Keratinocyte (primary cell): ENCODE measurements around the gene APOM.

Source experiments
- CTCF ChIP-seq, 3 experiments: IDR thresholded peaks in 1 of 3; conservative IDR thresholded peaks in 1 of 3; optimal IDR thresholded peaks in 1 of 3; 2 replicates in 2 of 3; 3 replicates in 1 of 3; pipeline versions ENCODE3 to v1.5.1; 2011; ENCODE audit warnings: low read length in 3 of 3, mild to moderate bottlenecking in 3 of 3, moderate library complexity in 2 of 3, control low read depth in 1 of 3, inconsistent platforms in 1 of 3; ENCODE audit not compliant: insufficient read depth in 2 of 3; ENCODE audit errors: extremely low read depth in 1 of 3
- EZH2 ChIP-seq: IDR thresholded peaks from one replicate; pipeline ENCODE4 v1.6.1; 2012; ENCODE audit warnings: inconsistent platforms, mild to moderate bottlenecking, low read length, moderate library complexity

- TF ChIP-seq CTCF (optimal IDR thresholded peaks at IDR 0.05 in 1 of 3, IDR thresholded peaks at IDR 0.05 in 1 of 3, conservative IDR thresholded peaks at IDR 0.05 in 1 of 3; ENCODE audit: extremely low read depth in 1 of 3, insufficient read depth in 2 of 3, low read length in 3 of 3) (no peak), EZH2 (no peak)
Observed at GRCh38 chr6:31627690-31628287, 27.9 kb upstream of the APOM start.
